Measurements from ENCODE around the gene ZNF764.

GRCh38 chr16:30585022-30585399 is 26.8 kb upstream of the ZNF764 start:
- no peak for TF ChIP-seq CTCF (IDR thresholded peaks at IDR 0.05)
- TF ChIP-seq POLR2AphosphoS5 (IDR thresholded peaks at IDR 0.05) = no peak
